ENCODE data around the gene FAM219A. TPM values are rescaled to one million over a fixed set of nuclear protein-coding genes. Genes with fewer than 3 reads are reported as not detected.
"Not testable (repeated sequence)": the region's sequence is repeated elsewhere in the genome, so short reads cannot be mapped to it uniquely, and the experiment has no call there.

FAM219A gene
- total RNA-seq, 1 donor from 2014 or later = 16.9 TPM

GRCh38 chr9:34486572-34486971 is 28.2 kb upstream of the FAM219A start:
- TF ChIP-seq CTCF (IDR thresholded peaks at IDR 0.05) = no peak
- H3K9me3 Mint-ChIP-seq = no peaks in the 10 kb centered on the region
- peaks cover 29% of the 10 kb centered on the region for H3K27me3 Mint-ChIP-seq
- H3K36me3 Mint-ChIP-seq (ENCODE audit: low read depth) = no peaks in the 10 kb centered on the region
- ChIA-PET CTCF (interaction anchor here (0.8 kb wide), 1 partner anchor 83 kb away, joined by 3 read pairs; no protein-coding TSS in a partner anchor), POLR2A (no interaction called here)
- no peak overlapping the region for H3K27ac Mint-ChIP-seq
- intact Hi-C loops (cut with micrococcal nuclease) = no loop called here
- H3K4me3 Mint-ChIP-seq = no peak overlapping the region
- ATAC-seq (ENCODE audit: low read depth) (no peak), DNase-seq (no peak)
- H3K4me1 Mint-ChIP-seq = no peaks in the 10 kb centered on the region

- H3K9me3 Mint-ChIP-seq = no peaks in the 10 kb centered on the region
- peaks cover 27% of the 10 kb centered on the region for H3K27me3 Mint-ChIP-seq
- no peak overlapping the region for H3K4me3 Mint-ChIP-seq
- DNase-seq (no peak), ATAC-seq (ENCODE audit: low read depth) (no peak)
- H3K4me1 Mint-ChIP-seq = no peaks in the 10 kb centered on the region
- intact Hi-C loops (cut with micrococcal nuclease) = no loop called here
- ChIA-PET CTCF (interaction anchor here (1.3 kb wide), 1 partner anchor 14 kb away, joined by 3 read pairs; no protein-coding TSS in a partner anchor), POLR2A (no interaction called here)
- TF ChIP-seq CTCF (IDR thresholded peaks at IDR 0.05) = no peak
- H3K36me3 Mint-ChIP-seq (ENCODE audit: low read depth) = no peaks in the 10 kb centered on the region
- H3K27ac Mint-ChIP-seq = no peak overlapping the region
Measured at GRCh38 chr9:34485822-34486221, 27.5 kb upstream of the FAM219A start.

GRCh38 chr9:34484678-34485077 is 26.3 kb upstream of the FAM219A start:
- H3K4me3 Mint-ChIP-seq = no peak overlapping the region
- no peaks in the 10 kb centered on the region for H3K36me3 Mint-ChIP-seq (ENCODE audit: low read depth)
- TF ChIP-seq CTCF (IDR thresholded peaks at IDR 0.05) = no peak
- intact Hi-C loops (cut with micrococcal nuclease) = no loop called here
- H3K9me3 Mint-ChIP-seq = no peaks in the 10 kb centered on the region
- ChIA-PET POLR2A (no interaction called here), CTCF (interaction anchor here (1.3 kb wide), 1 partner anchor 15 kb away, joined by 3 read pairs; no protein-coding TSS in a partner anchor)
- H3K27ac Mint-ChIP-seq = no peak overlapping the region
- H3K27me3 Mint-ChIP-seq = peaks cover 26% of the 10 kb centered on the region
- H3K4me1 Mint-ChIP-seq = no peaks in the 10 kb centered on the region
- no peak for ATAC-seq (ENCODE audit: low read depth)
- no peak for DNase-seq

GRCh38 chr9:34482746-34483145 is 24.4 kb upstream of the FAM219A start:
- POLR2A ChIA-PET = not testable (repeated sequence)

GRCh38 chr9:34481620-34482019 is 23.2 kb upstream of the FAM219A start:
- POLR2A ChIA-PET; H3K27ac Mint-ChIP-seq; ATAC-seq (ENCODE audit: low read depth); H3K9me3 Mint-ChIP-seq; H3K4me3 Mint-ChIP-seq; CTCF ChIA-PET; H3K4me1 Mint-ChIP-seq; DNase-seq; intact Hi-C loops (cut with micrococcal nuclease); H3K36me3 Mint-ChIP-seq (ENCODE audit: low read depth): not testable (repeated sequence)
- peaks cover 22% of the 10 kb centered on the region for H3K27me3 Mint-ChIP-seq

More at GRCh38 chr9:34482746-34483145, 24.4 kb upstream of the FAM219A start:
- intact Hi-C loops (cut with micrococcal nuclease); H3K4me3 Mint-ChIP-seq; H3K9me3 Mint-ChIP-seq; H3K4me1 Mint-ChIP-seq; CTCF ChIA-PET; H3K36me3 Mint-ChIP-seq (ENCODE audit: low read depth); DNase-seq; ATAC-seq (ENCODE audit: low read depth); H3K27ac Mint-ChIP-seq: not testable (repeated sequence)
- peaks cover 28% of the 10 kb centered on the region for H3K27me3 Mint-ChIP-seq

- DNase-seq = no peak
- TF ChIP-seq CTCF (IDR thresholded peaks at IDR 0.05) = no peak
- Mint-ChIP-seq H3K4me1 (no peaks in the 10 kb centered on the region), H3K27me3 (peaks cover 27% of the 10 kb centered on the region), H3K36me3 (ENCODE audit: low read depth) (no peaks in the 10 kb centered on the region), H3K27ac (no peak overlapping the region), H3K4me3 (no peak overlapping the region), H3K9me3 (no peaks in the 10 kb centered on the region)
- POLR2A ChIA-PET = no interaction called here
- CTCF ChIA-PET = no interaction called here
- no peak for ATAC-seq (ENCODE audit: low read depth)
- intact Hi-C loops (cut with micrococcal nuclease) = no loop called here
Measured at GRCh38 chr9:34479431-34479866, 21.1 kb upstream of the FAM219A start.
